Skeletal muscle satellite cell (primary cell): ENCODE data around the gene GDAP1L1.

Experiments used
- H3K27me3 ChIP-seq: 2 replicates; pipeline ENCODE4 v1.7.0; 2013; ENCODE audit warnings: low read length; ENCODE audit not compliant: control insufficient read depth, insufficient read depth
- H3K36me3 ChIP-seq: 2 replicates; pipeline ENCODE4 v1.7.0; 2013; ENCODE audit warnings: mild to moderate bottlenecking, control low read depth, low read length; ENCODE audit not compliant: insufficient read depth
- H3K4me1 ChIP-seq: 2 replicates; pipeline ENCODE4 v1.7.0; 2013; ENCODE audit warnings: low read length; ENCODE audit not compliant: control insufficient read depth, insufficient read depth
- H3K4me2 ChIP-seq: 2 replicates; pipeline ENCODE4 v1.7.0; 2013; ENCODE audit warnings: mild to moderate bottlenecking, low read length
- H3K4me3 ChIP-seq: 2 replicates; pipeline ENCODE4 v1.7.0; 2013; ENCODE audit warnings: low read length
- H3K9ac ChIP-seq: 2 replicates; pipeline ENCODE4 v1.7.0; 2013; ENCODE audit warnings: mild to moderate bottlenecking, low read depth, low read length, moderate library complexity
- H3K9me3 ChIP-seq: replicated peaks from 2 replicates; pipeline ENCODE4 v1.7.0; 2013; ENCODE audit warnings: mild to moderate bottlenecking, control low read depth, low read length

Gene GDAP1L1

DNA sequence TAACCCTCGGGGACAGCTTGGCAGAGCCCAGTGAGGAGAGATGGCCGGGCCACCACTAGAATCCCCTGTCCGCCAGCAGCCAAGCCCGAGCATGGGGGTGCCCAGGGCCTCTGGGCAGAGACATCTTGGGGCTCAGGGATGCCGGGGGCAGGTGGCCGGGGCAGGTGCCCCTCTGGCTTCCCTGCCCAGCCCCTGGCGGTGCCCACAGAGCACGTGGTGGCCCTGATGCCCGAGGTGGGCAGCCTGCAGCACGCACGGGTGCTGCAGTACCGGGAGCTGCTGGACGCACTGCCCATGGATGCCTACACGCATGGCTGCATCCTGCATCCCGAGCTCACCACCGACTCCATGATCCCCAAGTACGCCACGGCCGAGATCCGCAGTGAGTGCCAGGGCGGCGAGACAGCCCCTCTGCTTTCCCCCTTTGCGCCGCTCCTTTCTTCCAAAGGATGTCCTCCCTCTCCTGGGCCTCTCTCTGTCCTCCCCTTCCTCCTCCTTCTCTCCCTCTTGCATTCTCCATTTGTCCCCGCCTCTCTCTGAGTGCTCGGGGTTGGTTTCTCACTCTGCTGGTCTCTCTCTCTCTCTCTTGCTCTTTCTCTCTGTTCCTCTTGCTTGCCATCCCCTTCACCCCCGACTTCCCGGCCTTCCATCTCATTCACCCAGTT, 11.2 kb downstream of the GDAP1L1 start:
- Histone ChIP-seq H3K36me3 (no peaks in the 10 kb centered on the region), H3K9ac (no peak overlapping the region), H3K4me1 (no peaks in the 10 kb centered on the region), H3K4me3 (no peak overlapping the region), H3K27me3 (peaks cover 4% of the 10 kb centered on the region), H3K4me2 (no peak overlapping the region), H3K9me3 (no peaks in the 10 kb centered on the region)

DNA sequence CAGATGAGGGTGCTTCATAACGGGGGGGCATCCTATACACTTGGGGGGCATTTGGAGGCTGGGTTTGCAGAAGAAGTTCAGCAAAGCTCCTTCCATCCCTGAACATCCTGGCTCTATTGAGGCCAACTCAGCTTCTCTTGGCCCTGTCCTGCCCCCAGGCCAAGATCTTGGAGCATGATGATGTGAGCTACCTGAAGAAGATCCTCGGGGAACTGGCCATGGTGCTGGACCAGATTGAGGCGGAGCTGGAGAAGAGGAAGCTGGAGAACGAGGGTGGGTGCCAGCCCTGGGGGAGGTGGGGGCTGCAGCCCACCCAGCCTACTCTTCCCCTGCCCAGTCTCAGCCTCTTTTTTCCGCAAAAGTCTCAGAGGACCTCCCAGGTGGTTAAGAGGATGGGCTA, 17.2 kb downstream of the GDAP1L1 start:
- Histone ChIP-seq H3K27me3 (peaks cover 6% of the 10 kb centered on the region), H3K4me2 (no peak overlapping the region), H3K4me1 (no peaks in the 10 kb centered on the region), H3K9ac (no peak overlapping the region), H3K4me3 (no peak overlapping the region), H3K9me3 (no peaks in the 10 kb centered on the region), H3K36me3 (no peaks in the 10 kb centered on the region)

DNA sequence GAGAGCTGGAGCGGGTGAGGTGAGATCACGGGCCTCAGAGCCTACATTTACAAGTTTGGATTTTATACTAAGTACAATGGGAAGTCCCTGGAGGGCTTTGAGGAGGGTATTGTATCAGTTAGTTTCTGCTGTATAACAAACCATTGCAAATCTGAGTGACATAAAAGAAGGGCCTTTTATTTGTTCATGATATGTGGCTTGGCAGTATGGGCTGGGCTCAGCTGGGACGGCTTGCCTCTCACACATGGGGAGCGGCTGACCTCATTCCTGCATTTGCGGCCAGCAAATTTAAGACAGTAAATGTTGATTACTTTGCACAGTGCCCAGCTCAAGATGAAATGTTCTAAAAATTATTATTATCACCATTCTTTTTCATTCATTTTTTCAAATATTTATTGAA, 21.7 kb downstream of the GDAP1L1 start:
- no peak overlapping the region for H3K9ac ChIP-seq
- no peaks in the 10 kb centered on the region for H3K4me1 ChIP-seq
- H3K9me3 ChIP-seq: no peaks in the 10 kb centered on the region
- H3K4me3 ChIP-seq: no peak overlapping the region
- H3K27me3 ChIP-seq: peaks cover 3% of the 10 kb centered on the region
- no peak overlapping the region for H3K4me2 ChIP-seq
- no peaks in the 10 kb centered on the region for H3K36me3 ChIP-seq

DNA sequence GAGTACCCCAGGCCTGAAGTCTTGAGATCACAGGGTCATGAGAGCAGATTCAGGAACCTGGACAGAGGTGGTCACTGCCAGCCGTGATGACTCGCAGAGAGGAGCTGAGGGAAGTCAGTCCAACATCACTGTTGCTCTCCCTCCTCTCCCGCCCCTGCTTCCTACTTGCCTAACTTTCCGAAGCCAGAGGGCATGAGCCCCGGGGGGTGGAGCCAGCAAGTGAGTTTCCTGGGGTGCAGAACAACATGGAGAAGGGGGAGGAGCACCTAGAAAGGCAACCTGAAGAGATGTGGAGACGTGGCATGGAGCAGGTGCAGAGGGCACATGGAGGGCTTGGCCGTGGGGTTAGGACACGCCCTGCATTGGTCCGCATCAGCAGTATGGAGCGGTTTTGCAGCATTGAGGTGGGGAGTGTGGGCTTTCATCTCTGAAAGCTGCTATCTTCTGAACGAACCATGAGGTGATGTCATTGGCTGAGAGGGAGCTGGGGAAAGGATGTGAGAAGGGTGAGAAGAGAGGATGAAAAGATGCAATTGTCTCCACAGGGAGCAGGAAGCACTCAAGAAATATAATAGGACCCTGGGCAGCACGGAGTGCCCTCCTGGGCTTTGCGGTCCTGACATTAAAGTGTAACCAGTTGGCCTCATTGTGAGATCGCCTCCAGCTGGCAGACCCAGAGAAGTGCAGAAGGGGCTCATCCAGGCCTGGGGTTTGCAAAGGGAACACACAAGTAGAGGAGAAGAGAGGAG, 25.0 kb downstream of the GDAP1L1 start:
- Histone ChIP-seq H3K4me3 (no peak overlapping the region), H3K4me1 (no peaks in the 10 kb centered on the region), H3K36me3 (no peaks in the 10 kb centered on the region), H3K9ac (no peak overlapping the region), H3K27me3 (peaks cover 6% of the 10 kb centered on the region), H3K9me3 (no peaks in the 10 kb centered on the region), H3K4me2 (no peak overlapping the region)

GRCh38 chr20:44273231-44274215, 26.4 kb downstream of the GDAP1L1 start:
- no peak overlapping the region for H3K9ac ChIP-seq

DNA sequence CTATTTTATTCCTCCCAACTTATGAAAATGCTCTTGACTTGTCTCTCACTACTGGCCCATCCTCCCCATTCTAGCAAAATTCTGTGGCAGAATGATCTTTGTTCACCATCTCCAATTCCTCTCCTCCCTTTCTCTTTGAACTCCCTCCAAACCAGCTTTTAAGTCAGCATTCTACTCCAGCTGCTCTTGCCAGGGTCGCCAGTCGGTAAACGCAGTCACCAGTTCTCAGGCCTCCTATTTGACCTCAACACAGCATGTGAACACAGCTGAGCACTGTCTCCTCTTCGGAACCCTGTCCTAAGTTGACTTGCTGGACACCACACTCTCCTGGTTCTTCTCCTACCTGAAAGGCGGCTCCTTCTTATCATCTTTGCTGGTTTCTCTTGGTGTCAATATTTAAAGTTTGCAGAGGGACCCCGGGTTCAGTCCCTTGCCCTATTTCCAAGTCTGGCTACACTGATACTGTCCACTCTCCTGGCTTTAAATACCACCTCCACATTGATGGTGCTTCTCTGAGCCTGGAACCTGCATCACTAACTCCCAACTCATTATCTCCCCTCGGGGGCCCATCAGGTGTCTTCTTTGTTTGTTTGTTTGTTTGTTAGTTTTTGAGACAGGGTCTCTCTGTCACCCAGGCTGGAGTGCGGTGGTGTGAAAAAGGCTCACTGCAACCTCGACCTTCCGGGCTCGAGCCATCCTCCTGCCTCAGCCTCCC, 27.4 kb downstream of the GDAP1L1 start:
- Histone ChIP-seq H3K27me3 (peaks cover 3% of the 10 kb centered on the region), H3K36me3 (no peaks in the 10 kb centered on the region), H3K4me1 (peaks cover 7% of the 10 kb centered on the region), H3K9me3 (no peaks in the 10 kb centered on the region), H3K4me2 (no peak overlapping the region), H3K9ac (no peak overlapping the region), H3K4me3 (no peak overlapping the region)

More at GRCh38 chr20:44273231-44274215, 26.4 kb downstream of the GDAP1L1 start:
- no peaks in the 10 kb centered on the region for H3K4me1 ChIP-seq
- H3K4me3 ChIP-seq: no peak overlapping the region
- no peak overlapping the region for H3K4me2 ChIP-seq
- no peaks in the 10 kb centered on the region for H3K9me3 ChIP-seq
- peaks cover 3% of the 10 kb centered on the region for H3K27me3 ChIP-seq
- H3K36me3 ChIP-seq: no peaks in the 10 kb centered on the region

- Histone ChIP-seq H3K36me3 (no peaks in the 10 kb centered on the region), H3K9me3 (no peaks in the 10 kb centered on the region), H3K9ac (peak overlapping the region; percentile 28), H3K4me3 (no peak overlapping the region), H3K4me2 (peak overlapping the region; percentile 73), H3K27me3 (peaks cover 3% of the 10 kb centered on the region), H3K4me1 (peaks cover 11% of the 10 kb centered on the region)
Measured at GRCh38 chr20:44279228-44279627, 32.1 kb downstream of the GDAP1L1 start.

DNA sequence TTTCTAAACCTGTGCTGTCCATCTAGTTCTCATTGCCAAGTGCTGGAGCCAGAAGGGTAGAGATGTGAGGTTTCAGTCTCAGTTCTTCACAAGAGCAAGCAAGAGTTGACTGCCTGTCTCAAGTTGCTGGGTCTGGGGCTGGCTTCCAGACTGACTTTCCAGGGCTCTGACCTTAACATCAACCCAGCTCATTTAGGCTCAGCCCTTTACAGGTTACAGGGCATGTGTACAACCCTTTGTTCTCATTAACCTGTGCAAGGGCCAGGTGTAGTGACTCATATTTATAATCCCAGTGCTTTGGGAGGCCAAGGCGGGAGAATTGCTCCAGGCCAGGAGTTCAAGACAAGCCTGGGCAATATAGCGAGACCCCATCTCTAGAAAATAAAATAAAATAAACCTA, 33.3 kb downstream of the GDAP1L1 start:
- Histone ChIP-seq H3K4me3 (no peak overlapping the region), H3K4me1 (peaks cover 11% of the 10 kb centered on the region), H3K36me3 (no peaks in the 10 kb centered on the region), H3K9ac (no peak overlapping the region), H3K4me2 (no peak overlapping the region), H3K9me3 (no peaks in the 10 kb centered on the region), H3K27me3 (no peaks in the 10 kb centered on the region)

GRCh38 chr20:44282192-44282591, 35.1 kb downstream of the GDAP1L1 start:
- no peak overlapping the region for H3K4me2 ChIP-seq
- no peaks in the 10 kb centered on the region for H3K27me3 ChIP-seq
- H3K4me1 ChIP-seq: peaks cover 13% of the 10 kb centered on the region
- no peaks in the 10 kb centered on the region for H3K36me3 ChIP-seq
- no peak overlapping the region for H3K4me3 ChIP-seq
- H3K9me3 ChIP-seq: no peaks in the 10 kb centered on the region
- no peak overlapping the region for H3K9ac ChIP-seq

DNA sequence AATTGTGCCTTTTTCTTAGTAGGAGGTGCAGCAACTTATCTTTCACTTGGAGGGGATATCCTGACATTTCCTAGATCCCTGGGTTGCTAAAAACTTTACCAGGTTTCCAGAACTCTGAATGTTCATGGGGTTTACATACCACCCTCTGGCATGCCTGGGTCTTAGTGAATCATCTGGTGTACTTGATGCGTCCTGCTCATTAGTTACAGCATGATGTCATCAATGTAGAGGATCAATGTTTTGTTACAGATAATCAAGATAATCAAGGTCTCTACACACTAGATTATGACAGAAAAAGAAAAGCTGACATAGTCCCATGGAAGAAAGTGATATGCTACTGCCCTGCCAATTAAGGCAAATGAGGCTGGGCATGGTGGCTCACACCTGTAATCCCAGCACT, 36.9 kb downstream of the GDAP1L1 start:
- Histone ChIP-seq H3K4me3 (no peak overlapping the region), H3K4me1 (peaks cover 13% of the 10 kb centered on the region), H3K4me2 (no peak overlapping the region), H3K9ac (no peak overlapping the region), H3K27me3 (no peaks in the 10 kb centered on the region), H3K9me3 (no peaks in the 10 kb centered on the region), H3K36me3 (no peaks in the 10 kb centered on the region)
